Breast epithelium (tissue), 3 donors: ENCODE measurements around the gene BDH2.

Experiments
- CTCF ChIP-seq, 3 donors: fragments of 450-650 bp; IDR thresholded peaks; one replicate each; pipeline ENCODE4 v1.5.1; 2016 to 2017; ENCODE audit warnings: antibody characterized with exemption in 3 of 3, mild to moderate bottlenecking in 3 of 3, moderate library complexity in 3 of 3
- POLR2A ChIP-seq: fragments of 450-650 bp; IDR thresholded peaks from one replicate; pipeline ENCODE4 v1.6.1; 2016; ENCODE audit warnings: antibody characterized with exemption, mild to moderate bottlenecking, moderate library complexity
- POLR2AphosphoS5 ChIP-seq, 3 donors: sonication (generic); formaldehyde crosslinking; IDR thresholded peaks; one replicate each; pipeline ENCODE4 v1.6.1; 2017; ENCODE audit warnings: antibody characterized with exemption in 3 of 3

DNA sequence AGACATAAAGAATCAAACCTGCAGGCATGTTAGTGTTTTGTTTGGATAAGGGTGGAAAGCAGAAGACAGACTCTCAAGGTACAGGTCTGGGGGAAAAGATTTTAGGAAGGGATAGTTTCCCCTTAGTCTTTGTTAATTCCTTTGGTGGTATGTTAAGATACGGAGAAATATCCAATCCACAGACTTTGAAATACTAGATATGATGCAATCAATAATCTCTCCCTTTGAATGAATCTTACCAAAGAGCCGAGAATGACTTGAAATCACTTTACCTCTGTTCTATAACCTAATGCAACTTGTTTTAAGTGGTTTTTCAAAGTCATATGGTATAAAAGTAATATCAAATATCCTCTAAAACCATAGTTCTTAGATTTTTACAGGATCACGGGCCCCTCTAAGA is 5.3 kb upstream of the BDH2 start:
- no peak for TF ChIP-seq CTCF (IDR thresholded peaks at IDR 0.05)
- TF ChIP-seq POLR2A = no peak
- TF ChIP-seq POLR2AphosphoS5 (IDR thresholded peaks at IDR 0.05) = no peak
